SKM-1 (cell line): ENCODE measurements around the gene EBLN2.
A peak's percentile ranks its signal among the peaks of the same experiment; 100 is the strongest.
"Not testable (repeated sequence)": the region's sequence is repeated elsewhere in the genome, so short reads cannot be mapped to it uniquely, and the experiment has no call there.

Source experiments
- DNase-seq: peaks from one replicate; lab custom pipeline; 2025; ENCODE audit not compliant: unreplicated experiment; lab: John Stamatoyannopoulos, UW

Gene EBLN2

DNA sequence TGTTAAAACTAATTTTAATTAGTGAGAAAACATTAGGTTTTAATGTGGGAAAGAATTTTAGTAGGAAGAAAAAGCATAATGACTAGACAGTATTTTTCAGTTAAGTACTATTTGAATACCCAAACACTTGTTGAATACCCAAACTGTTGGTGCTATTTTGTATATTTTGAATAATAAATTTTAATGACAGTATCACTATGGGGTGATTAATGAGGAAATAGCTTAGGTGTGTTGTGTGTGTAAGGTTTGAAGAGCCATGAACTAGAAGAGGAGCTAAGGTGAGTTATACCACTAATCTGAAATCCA, 4.7 kb upstream of the EBLN2 start:
- DNase-seq = no peak

DNA sequence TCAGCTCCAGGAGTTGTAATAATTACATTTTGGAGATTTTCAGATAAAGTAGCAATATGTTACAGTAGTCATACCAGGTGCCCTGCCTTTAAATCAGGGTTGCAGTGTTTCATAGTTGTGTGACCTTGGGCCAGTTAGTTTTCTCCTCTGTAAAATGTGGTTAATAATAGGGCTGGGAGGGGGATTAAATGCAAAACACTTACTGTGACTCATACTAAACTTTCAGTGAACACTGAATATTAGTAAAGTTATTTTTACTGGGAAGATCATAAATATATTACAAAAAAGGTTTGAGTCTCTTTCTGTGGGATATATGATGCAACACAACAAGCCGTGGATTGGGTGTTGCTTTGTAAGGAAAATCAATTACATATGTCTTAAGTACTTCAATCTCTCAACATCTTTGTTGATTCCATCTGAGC, 1.1 kb upstream of the EBLN2 start:
- DNase-seq = no peak

DNA sequence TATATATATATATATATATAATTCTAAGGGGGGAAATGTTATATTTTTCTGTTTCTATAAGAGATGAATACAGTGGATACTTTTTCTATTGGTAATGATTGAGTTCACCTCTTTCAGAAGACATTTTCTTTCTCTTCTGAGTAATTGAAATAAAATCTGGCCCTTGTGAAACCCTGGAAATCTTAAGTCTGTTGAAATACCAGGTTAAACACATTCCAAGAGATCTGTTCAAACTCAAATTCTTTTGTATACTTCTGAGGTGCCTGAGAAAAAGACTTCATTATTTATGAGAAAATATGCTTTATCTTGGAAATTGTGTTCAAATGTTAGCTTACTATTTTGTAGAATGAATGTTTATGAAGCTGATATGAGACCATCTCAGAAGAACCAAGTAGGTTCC, 4.8 kb downstream of the EBLN2 start:
- not testable (repeated sequence) for DNase-seq

DNA sequence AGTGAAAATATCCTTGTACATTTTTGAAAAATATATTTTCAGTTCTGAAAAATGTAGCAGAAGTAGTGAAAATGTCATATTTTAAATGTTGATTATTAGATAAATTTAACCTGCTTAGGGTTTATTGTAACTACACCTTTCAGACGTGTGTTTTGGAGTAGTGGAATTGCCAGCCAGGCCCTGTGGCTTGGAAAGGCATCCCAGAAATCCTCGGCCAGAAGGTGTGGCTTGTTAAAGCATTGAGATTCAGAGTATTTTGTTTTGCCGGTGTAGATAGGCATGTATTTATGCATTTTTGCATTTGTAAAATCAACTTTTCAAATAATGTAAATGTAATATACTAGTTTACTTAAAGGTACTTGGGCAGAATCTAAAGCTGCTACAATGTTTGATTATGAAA, 7.0 kb downstream of the EBLN2 start:
- DNase-seq = no peak

DNA sequence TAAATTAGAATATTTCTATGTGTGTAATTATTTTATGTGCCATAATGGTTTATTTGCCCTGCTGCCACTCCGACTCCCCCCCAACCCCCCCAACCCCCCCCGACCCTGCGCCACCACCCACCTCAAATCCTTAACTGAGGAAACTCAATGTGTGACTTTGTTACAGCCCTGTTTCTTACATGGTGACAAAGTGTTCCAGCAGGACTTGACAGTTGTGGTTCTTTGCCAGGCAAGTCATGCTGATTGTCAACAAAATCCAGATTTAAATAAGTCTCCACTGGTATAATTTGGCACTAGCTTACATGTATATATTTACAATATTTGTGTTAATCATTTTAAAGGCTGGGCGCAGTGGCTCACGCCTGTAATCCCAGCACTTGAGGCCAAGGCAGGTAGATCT, 7.7 kb downstream of the EBLN2 start:
- DNase-seq = no peak

DNA sequence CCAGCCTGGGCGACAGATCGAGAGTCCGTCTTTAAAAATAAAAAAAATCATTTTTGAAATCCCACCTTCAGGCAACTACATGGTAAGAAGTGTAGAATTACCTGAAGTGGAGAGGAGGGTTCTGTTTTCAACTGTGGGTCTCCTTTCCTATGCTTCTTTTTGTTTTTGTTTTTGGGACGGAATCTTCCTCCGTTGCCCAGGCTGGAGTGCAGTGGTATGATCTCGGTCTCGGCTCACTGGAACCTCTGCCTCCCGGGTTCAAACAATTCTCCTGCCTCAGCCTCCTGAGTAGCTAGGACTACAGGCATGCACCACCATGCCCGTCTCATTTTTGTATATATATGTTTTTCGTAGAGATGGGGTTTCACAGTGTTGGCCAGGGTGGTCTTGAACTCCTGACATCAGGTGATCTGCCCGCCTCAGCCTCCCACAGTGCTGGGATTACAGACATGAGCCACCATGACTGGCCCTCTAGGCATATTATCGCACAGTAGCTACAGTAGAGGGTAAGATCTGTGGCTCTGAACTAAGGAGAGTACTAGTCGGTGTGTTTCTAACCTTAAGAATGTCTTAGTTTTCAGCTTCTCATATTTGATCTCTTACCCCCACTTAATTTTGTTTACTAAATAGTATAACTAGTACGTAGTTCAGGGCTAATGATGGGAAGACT, 8.5 kb downstream of the EBLN2 start:
- no peak for DNase-seq

DNA sequence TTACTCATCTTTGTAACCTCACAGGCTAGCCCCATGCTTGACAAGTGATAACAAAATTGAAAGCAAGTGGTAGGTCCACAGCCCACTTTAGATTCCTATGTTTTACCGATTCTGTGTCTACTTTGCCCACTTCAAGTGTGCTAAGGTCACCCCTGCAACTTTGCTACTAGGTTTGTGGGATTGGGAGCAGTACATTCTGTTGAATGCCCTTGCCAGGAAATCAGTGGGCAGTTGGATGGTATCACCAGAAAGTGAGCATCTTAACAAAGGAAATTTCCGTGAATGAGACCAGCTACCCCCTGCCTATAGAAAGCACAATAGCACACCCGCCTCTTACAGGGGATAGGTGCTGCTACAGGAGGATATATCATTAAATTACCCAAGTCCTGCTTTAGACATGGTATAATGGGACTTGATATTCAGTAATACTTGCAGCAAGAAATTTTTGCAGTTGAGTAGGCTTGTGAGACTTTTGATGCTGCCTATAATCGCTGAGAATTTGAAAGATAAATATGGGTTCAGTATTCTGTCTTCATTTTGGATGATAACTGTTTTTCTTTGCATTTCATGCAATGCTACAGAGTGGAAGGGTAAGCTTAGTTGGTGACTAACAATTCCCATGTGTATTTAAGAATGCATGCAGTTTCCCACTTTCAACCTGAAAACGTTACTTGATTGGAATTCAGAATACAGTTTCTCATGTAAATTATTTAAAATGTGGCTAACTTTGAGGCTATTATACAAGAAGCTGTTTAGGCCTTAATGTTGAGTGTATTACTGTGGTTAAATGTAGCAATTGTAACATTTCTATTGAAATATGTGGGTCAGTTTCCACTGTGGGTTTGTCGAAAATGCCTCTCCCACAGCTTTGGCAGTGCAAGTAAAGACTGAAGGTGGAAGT, 9.5 kb downstream of the EBLN2 start:
- DNase-seq = no peak

DNA sequence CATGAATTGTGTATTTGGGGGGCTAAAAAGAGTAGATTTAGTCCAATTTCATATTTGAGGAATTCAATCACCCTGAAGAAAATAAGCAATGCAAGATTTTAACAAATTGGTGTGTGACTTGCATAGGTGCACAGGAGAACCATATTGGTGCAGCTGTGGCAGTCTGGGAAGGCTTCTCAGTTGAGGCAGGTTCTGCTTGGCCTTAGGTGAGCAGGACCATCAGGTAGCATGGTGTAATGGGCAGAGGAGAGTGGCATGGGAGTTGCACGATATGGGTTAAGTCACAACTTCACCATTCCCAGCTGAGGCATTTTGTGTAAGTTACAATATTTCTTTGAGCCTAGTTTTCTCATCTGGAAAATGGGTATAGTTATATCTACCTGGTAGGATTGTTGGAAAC, 10.5 kb downstream of the EBLN2 start:
- DNase-seq = no peak

DNA sequence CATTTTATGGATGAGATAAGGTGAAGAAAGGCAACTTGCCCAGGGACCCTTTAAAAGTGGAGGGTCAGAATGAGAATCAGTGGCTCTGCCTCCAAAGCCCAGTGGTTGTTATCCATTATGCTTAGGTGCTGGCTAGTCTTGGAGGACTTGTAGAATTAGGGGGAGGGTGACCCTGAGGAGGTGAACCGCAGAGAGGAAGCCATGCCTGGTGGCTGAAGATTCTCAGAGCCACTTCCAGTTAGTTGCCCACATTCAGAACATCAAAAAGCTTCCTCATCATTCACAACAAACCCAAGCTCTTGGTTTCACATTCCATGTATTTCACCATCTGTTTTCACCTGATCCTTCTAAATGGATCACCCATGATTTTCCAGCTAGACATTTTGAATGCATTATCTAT, 11.2 kb downstream of the EBLN2 start:
- peak; percentile 47 for DNase-seq

DNA sequence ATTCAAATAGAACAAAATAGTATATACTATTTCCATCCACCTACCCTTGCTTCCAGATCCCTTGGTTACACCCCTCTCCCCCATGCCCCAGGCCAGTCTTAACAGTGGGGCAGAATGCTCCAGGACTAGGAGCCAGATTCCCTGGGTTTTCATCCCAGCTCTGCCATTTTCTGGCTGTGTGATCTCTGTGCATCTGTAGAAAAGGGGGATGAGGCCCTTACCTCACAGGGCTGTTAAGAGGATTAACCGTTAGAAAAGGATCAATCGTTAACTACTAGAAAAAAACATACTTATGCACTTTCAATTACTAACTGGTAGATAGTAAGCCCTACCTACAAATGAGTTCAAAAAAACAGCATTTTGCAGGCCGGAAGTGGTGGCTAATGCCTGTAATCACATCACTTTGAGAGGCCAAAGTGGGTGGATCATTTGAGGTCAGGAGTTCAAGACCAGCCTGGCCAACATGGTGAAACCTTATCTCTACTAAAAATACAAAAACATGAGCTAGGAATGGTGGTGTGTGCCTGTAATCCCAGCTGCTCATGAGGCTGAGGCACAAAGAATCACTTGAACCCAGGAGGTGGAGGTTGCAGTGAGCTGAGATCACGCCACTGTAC, 11.7 kb downstream of the EBLN2 start:
- no peak for DNase-seq

DNA sequence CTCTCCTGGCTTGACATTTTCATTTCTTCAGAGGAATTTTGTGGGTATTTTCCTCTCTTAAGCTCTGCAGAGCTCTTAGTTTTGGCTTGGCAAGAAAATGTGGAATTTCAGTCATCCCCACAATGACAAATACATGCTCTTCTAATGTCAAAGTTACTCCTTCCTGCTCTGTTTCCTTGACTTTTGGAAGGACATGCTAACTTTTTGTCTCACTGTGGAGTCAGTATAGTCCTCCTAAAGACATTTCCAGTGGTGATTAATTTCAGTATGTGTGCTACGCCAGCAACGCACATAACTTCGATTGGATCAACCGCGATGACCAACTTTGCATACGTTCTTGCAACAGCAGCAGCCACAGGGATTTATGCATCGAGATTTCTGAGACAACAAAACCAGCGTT, 13.3 kb downstream of the EBLN2 start:
- no peak for DNase-seq

DNA sequence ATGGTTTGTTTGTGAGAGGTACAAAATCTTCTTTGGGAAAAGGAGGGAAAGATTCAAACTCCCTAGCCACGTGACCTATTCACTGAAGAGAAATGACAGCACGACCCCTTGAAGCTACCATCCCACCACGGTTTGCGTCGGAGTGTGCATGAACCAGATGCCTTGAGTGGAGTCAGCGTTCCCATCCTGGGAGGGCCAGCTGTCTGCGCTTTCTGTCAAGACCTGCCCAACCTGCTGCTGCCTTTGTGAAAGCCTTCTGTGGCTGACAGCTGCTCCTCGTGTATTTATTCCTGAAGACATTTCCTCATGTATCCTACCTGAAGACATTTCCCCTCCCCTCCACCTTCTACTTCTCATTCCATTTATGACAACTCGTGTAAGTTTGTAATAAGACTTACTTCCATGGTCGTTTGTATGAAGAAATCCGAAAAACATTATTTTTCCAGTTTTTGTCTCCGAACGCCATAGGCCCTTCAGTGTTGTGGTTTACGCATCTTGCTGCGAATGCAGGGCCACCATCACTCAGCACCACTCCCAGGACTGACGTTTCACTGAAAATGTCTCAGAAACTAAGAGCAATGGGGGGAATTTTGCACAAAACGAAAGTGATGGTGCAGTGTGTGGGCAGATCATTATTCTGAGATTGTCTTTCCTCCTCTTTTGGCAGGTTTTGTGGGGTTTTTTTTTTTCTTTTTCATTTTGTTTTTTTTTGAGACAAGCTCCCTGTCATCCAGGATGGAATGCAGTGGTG, 18.9 kb downstream of the EBLN2 start:
- DNase-seq = no peak

DNA sequence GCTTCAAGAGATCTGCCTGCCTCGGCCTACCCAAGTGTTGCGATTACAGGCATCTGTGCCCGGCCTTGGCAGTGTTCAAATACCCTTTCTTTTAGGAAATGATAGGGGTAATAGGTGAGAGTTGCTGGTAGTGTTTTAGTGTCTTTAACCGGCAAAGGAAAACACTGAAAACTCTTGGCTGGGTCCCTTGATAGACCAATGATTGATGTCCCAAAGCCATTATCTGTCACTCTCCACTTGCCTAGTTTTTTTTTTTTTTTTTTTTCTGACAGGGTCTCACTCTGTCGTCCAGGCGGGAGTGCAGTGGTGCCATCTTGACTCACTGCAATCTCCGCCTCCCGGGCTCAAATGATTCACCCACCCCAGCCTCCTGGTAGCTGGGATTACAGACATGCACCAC, 19.7 kb downstream of the EBLN2 start:
- DNase-seq = no peak

DNA sequence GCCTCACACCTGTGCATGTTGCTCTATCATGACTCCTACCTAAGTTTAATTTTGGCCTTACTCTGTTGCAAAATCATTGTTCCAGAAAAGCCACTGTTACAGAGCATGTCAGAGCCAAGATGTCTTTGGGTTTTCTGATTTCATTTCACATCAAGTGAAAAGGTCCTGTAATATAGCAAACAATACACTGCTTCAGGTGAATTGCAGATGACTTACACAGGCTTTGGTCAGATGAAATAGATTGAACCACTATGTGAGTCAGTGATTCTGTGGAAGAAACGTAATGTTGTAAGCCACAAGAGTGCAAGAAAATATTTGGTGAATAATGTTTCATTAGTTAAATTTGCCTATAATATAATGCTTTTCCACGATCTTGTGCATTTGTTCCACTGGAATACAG, 22.7 kb downstream of the EBLN2 start:
- DNase-seq = no peak

DNA sequence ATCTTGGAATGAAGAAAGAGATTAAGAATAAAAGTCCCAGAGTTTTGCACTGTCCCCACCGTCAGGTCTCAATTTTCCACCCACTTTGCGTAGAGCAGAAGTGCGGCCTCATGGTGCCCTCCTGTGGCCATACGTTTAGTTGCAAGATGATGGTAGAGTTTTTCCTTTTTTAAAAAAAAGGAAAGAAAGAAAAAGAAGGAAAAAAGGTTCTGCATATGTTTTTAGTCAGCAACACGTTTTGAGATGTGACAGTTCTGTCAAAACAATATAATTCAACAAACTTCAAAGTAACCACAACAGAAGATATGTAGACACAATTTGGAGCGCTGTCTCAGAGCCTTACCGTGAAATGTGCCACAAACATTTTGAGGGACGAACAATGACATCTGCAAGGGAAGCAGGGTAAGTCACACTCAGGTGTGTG, 24.6 kb downstream of the EBLN2 start:
- peak; percentile 17 for DNase-seq

DNA sequence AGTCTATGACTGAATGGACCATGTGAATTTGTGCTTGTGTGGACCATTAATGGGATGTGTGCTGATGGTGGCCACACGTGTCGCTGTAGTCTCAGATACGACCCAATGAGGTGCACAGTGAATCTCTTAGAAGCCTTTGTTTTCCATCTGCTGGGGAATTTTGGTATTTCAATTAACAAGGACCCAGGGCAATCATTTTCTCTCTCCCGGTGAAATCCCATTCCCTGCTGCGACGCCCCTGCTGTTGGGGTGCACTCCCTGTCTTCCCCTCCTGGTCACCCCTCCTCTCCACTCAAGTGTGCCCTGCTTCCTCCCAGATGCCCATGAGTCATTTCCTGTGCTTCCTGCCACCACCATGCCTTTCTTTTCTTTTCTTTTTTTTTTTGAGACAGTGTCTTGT, 32.7 kb downstream of the EBLN2 start:
- peak; percentile 20 for DNase-seq

DNA sequence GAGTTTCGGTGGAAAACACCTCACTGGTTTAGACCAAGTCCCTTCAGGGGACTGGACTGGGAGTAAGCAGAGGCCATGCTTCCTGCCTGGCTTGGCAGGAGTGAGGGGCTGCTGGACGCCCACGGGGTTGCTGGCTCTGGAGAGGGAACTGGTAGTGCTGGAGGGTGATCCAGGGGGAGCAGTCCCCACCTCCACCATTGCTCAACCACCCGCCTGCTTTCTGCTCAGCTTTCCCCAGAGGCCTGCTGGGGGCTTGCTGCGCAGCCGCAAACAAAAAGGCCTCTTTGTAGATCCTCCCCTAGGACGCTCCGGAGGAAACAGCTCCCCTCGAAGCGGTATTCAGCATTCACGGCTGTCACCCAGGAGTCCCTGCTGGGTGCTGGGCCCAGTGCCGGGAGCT, 33.5 kb downstream of the EBLN2 start:
- no peak for DNase-seq

DNA sequence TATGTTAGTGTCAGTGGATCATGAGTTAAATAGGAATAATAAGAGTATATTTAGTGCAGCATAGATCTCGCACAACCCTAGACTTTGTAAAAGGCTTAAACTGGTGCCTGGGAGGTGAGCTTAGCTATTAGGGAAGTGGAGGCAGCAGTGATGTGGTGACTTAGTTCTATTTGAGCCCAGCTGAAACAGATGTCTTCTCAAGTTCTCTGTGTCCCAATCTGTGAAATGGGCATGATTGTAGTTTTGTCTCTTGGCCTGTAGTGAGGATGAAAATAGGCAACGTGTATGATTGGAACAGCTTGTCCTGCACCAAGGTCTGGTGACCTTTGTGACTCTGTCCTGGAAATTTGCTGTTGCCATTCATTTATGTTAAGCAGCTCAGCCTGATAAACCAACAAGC, 34.7 kb downstream of the EBLN2 start:
- no peak for DNase-seq

DNA sequence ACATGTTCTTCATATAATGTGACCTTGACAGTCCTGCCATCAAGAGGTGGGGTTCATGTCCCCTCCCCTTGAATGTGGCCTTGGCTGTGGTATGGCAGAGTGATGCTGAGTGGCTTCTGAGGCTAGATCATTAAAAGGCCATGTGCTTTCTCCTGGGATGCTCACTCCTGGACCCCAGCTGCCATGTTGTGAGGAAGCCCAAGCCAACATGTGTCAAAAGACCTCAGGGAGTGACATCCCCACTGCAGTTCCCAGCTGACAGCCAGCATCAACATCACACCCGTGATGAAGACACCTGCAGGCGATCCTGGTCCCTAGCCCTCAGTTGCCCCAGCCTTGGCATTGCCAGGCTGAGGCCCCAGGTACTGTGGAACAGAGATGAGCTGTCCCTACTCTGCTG, 36.6 kb downstream of the EBLN2 start:
- no peak for DNase-seq

DNA sequence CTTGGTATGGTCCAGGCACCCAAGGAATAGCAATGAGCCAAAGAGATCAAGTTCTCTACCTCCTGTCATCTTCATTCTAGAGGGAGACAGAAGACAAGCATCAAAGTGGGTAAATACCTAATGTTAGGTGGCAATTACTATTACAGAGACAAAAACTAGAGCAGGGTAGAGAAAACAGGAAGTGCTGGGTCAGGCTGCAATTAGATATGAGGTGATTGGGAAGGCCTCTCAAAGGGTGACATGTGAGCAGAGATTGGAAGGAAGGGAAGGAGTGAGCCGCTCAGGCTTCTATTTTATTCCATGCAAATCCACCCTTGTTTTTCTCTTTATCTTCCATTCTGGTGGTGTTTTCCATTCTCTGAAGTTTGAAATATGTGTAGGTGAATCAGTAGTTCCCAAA, 37.4 kb downstream of the EBLN2 start:
- DNase-seq = peak; percentile 5

DNA sequence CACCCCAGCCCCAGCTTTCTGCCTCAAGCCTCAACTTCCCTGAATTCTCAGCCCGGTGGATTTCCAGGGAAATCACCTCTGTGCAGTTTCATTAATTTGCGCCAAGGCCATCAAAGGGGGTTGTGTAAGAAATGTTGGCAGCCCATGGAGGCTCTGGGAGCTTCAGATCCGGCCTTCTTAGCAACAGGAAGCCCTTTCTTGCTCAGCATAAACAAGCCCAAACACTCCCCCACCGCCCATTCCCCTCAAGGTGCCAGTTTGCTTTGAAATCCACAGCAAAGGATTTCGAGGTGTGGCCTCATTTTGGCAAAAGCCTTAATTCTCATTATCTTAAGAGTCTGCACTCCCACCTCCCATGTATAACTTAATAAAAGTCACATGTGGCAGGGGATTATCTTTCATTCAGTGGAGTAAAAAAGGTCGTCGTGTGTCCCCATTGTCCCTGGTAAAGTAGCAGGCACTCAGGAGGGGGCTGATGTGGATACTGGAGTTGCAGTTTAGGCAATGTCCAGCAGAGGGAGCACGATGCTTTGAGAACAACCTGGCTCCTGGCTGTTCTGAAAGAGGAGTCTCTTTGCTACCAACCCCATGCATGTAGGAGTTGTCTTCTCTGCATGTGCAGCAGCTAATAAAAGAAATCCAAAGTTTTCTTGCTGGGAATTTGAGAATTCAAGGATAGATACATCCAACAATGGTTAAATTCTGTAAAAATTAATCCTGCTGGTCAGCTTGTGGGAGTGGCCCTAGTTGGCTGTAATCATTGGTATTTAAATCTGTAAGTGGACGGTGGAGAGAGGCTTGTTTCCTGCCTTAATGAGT, 39.5 kb downstream of the EBLN2 start:
- DNase-seq = peak; percentile 58
